GM18867 (cell line): ENCODE data around the gene FAM32A.

Experiments
- ATAC-seq: cut with Tn5 transposase; IDR thresholded peaks from one replicate; pipeline ENCODE4 v1.9.1; 2021; ENCODE audit warnings: mild to moderate bottlenecking, moderate library complexity; ENCODE audit not compliant: unreplicated experiment

FAM32A gene

GRCh38 chr19:16185123-16185767, at the start of gene FAM32A:
TSS of gene FAM32A (plus strand) at chr19:16185410. CDS start at chr19:16185443, 33 bp downstream.
- peak; percentile 88 for ATAC-seq

GRCh38 chr19:16135430-16136127, 49.6 kb upstream of the FAM32A start:
- ATAC-seq, result no peak

DNA sequence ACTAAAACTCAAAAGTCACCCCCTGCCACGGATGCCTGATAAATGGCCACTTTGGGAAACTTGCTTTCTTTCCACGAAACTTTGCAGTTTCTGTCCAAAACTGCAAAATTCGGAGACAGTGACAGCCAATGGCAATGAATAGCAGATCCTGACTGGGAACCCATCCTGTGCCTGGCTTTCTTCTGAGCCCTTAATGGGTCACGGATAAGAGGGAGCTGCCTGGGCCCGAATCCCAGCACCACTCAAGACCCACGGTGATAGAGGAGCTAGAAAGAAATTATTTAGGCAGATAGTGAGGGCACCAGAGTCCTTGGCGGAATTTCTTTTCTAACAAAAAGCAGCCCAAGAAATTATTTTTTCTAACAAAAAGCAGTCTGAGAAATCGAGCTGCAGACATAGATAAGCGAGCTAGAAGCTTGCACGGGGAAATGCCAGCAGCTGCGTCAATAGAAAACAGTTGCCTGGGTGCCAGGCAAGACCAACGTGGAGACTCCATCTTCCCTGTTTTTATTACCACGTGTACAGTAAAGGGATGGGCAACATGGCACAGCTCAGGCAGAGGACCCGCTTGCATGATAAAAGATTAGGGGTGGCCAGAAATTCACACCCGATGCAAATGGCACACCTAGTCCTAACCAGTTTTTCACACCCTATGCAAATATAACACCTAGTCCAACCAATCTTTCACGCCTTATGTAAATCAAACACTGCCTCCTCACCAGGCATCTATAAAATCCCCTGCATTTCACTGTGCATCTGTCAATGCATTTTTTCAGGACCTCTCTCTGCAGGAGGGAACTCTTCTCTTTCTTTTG, 48.8 kb upstream of the FAM32A start:
- ATAC-seq, result no peak

- no peak for ATAC-seq
Measured at GRCh38 chr19:16139752-16140151, 45.5 kb upstream of the FAM32A start.

DNA sequence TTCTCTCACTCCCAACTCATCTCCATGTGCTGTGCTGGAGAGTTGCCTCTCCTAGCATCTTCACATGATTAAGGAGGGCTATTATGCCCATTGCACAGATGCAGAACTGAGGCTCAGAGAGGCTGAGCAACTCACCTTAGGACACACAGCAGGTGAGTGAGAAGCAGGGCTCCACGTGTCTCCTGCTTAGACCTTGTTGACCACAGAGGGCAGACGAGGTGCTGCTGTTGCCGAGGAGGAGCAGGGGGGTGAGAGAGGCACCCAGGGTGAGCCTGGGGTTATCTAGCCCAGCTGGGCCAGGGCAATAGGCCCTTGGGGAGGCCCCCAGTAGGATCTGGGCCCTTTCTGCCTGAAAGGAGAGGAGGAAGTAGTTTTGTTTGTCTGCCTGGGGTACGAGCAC, 44.2 kb upstream of the FAM32A start:
- ATAC-seq, result no peak

- ATAC-seq, result no peak
Measured at GRCh38 chr19:16142032-16142580, 43.1 kb upstream of the FAM32A start.

GRCh38 chr19:16143399-16144215, 41.6 kb upstream of the FAM32A start, which contains the start of gene HSH2D:
TSS of gene HSH2D (plus strand) at chr19:16143685. CDS start at chr19:16148751, 5,066 bp downstream.
- peak; percentile 72 for ATAC-seq

GRCh38 chr19:16144216-16144581, 41.0 kb upstream of the FAM32A start:
- ATAC-seq, result no peak

GRCh38 chr19:16146112-16146511, 39.1 kb upstream of the FAM32A start:
- no peak for ATAC-seq

GRCh38 chr19:16148443-16149229, 36.6 kb upstream of the FAM32A start:
- no peak for ATAC-seq

- ATAC-seq, result no peak
Measured at GRCh38 chr19:16153582-16154336, 31.5 kb upstream of the FAM32A start.

- ATAC-seq, result no peak
Measured at GRCh38 chr19:16154557-16154956, 30.7 kb upstream of the FAM32A start.

DNA sequence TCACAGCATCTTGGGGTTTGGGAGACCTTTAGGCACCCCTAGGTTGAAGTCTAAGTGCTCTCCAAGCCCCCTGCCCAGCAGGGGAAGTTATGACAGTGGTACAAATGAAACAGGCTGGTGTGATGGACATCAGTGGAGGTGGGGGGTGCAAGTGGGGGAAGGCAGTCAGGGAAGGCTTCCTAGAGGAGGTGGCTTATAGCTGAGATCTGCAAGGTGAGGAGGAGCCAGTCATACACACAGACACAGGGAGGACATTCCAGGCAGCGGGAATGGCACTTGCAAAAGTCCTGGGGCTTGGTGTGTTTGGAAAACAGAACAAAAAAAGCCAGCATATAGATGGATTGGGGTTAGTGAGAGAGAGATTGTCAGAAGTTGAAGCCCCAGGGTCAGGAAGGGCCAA, 30.1 kb upstream of the FAM32A start:
- no peak for ATAC-seq

GRCh38 chr19:16156904-16157303, 28.3 kb upstream of the FAM32A start:
- no peak for ATAC-seq

DNA sequence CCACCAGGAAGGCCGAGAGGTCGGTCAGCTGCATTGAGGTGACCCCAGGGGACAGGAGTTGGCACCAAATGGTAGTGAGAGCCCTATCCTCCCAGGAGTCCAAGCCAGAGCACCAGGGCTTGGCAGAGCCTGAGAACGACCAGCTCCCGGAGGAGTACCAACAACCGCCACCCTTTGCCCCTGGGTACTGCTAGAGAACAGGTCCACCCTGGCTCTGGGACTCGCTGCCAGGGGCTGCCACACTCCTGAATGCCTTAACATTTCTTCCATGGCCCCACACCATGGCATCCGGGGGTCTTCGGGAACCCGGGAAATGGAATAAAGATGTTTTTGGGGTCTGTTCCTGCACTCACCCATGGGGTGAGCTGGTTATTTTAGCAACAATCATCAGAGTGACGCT, 27.6 kb upstream of the FAM32A start:
- no peak for ATAC-seq

GRCh38 chr19:16159655-16160054, 25.6 kb upstream of the FAM32A start:
- ATAC-seq, result no peak

- no peak for ATAC-seq
Measured at GRCh38 chr19:16160445-16160942, 24.7 kb upstream of the FAM32A start.

DNA sequence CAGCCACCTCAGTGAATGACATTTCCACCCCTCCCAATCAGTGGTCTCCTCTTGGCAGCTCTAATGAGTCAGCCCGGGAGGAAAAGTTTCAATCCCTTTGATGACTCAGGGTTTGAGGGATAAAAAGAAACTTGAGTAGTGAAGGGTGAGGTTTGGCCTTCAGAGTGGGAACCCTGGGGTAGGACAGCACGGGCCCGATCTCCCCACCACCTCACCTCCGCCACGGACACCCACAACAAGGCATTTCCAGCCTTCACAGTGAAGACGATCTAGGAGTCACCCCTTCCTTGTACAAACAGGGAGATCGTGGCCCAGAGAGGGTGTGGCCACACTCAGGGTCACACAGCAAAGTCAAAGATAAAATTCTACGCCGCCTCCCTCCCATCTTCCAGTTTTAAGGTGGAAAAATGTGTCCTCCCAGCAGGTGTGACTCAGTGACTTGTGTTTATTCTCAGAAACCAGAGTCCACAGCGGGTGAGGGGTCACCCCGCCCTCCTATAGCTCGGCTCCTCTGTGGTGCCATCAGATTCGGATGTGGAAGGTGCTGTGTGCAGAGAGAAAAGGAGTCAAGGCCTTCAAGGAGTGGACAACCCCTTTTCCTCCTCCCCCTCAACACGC, 24.2 kb upstream of the FAM32A start:
- no peak for ATAC-seq
